Motor neuron (in vitro differentiated cells): ENCODE measurements around the gene TUBA1A. TPM values are rescaled to one million over a fixed set of nuclear protein-coding genes. Genes with fewer than 3 reads are reported as not detected.

ENCODE experiments used
- total RNA-seq, 8 experiments: library from RNA; unstranded; fragments of 300-600 nt; gene quantifications; 2 replicates each; pipeline versions ENCODE4 v1.2.3 to v1.2.4, GENCODE V29; 2022

The TUBA1A gene
- total RNA-seq, 8 experiments from 2014 or later, result 158 to 5,477 (median 3,358) TPM

Other genes with a start within 250 kb of the TUBA1A start
- gene ARF3, start 231.6 kb downstream of the TUBA1A start, total RNA-seq, result 100 to 1,000 TPM in 2 of 8 experiments, 10 to 100 TPM in 6; 48.8 to 124 (median 74.2) TPM
- 1 to 10 TPM in 3 of 8 experiments, under 1 TPM in 5; 0.22 to 2.2 (median 0.71) TPM for gene WNT10B, start 217.3 kb downstream of the TUBA1A start, total RNA-seq
- gene WNT1, start 210.8 kb downstream of the TUBA1A start, total RNA-seq, result under 1 TPM in 2 of 8 experiments, not detected in 6; 0.21 to 0.71 TPM
- 1 to 10 TPM in 1 of 8 experiments, under 1 TPM in 7; 0.23 to 1.4 (median 0.57) TPM for gene DDN, start 189.7 kb downstream of the TUBA1A start, total RNA-seq
- gene PRKAG1, start 170.3 kb downstream of the TUBA1A start, total RNA-seq, result 100 to 1,000 TPM in 1 of 8 experiments, 10 to 100 TPM in 7; 39.2 to 106 (median 55.3) TPM
- 10 to 100 TPM; 11.7 to 96.4 (median 19.6) TPM for gene KMT2D, start 128.3 kb downstream of the TUBA1A start, total RNA-seq
- gene RHEBL1, start 119.1 kb downstream of the TUBA1A start, total RNA-seq, result 1 to 10 TPM in 4 of 8 experiments, under 1 TPM in 3, not detected in 1; 0.45 to 4.1 (median 1.2) TPM
- under 1 TPM in 7 of 8 experiments, not detected in 1; 0.09 to 0.62 (median 0.13) TPM for gene DHH, start 94.3 kb downstream of the TUBA1A start, total RNA-seq
- gene LMBR1L, start 78.2 kb downstream of the TUBA1A start, total RNA-seq, result 10 to 100 TPM; 27.6 to 85.8 (median 67.2) TPM
- gene TUBA1B, start 57.7 kb downstream of the TUBA1A start, total RNA-seq, result 1,000 to 10,000 TPM in 2 of 8 experiments, 100 to 1,000 TPM in 6; 402 to 1,651 (median 697) TPM
- 100 to 1,000 TPM in 6 of 8 experiments, 10 to 100 TPM in 2; 54.3 to 256 (median 152) TPM for gene TUBA1C, start 76.0 kb upstream of the TUBA1A start, total RNA-seq
- 10 to 100 TPM in 2 of 8 experiments, 1 to 10 TPM in 4, under 1 TPM in 1, not detected in 1; 0.41 to 29.5 (median 5.4) TPM for gene PRPH, start 106.1 kb upstream of the TUBA1A start, total RNA-seq
- gene TROAP, start 134.2 kb upstream of the TUBA1A start, total RNA-seq, result 10 to 100 TPM in 3 of 8 experiments, 1 to 10 TPM in 3, under 1 TPM in 2; 0.61 to 43.1 (median 2.8) TPM
- 10 to 100 TPM in 2 of 8 experiments, 1 to 10 TPM in 4, under 1 TPM in 1, not detected in 1; 0.15 to 25.4 (median 7.5) TPM for gene C1QL4, start 148.1 kb upstream of the TUBA1A start, total RNA-seq
- gene DNAJC22, start 157.8 kb upstream of the TUBA1A start, total RNA-seq, result 10 to 100 TPM in 1 of 8 experiments, 1 to 10 TPM in 6, under 1 TPM in 1; 0.92 to 11.8 (median 1.9) TPM
- 10 to 100 TPM; 14.9 to 39.9 (median 25.8) TPM for gene SPATS2, start 178.4 kb upstream of the TUBA1A start, total RNA-seq